Fibroblast of peridontal ligament (primary cell): ENCODE results near the gene ZBTB8B.
"Not testable (repeated sequence)": the region's sequence is repeated elsewhere in the genome, so short reads cannot be mapped to it uniquely, and the experiment has no call there.

Experiments
- DNase-seq: peaks from one replicate; pipeline ENCODE4 v3.0.0-alpha.2; 2010; ENCODE audit errors: extremely low read depth

The ZBTB8B gene

GRCh38 chr1:32464716-32465577, at the start of gene ZBTB8B:
ZBTB8B (plus strand) TSS chr1:32465072; CDS start chr1:32470625, 5,553 bp downstream.
- DNase-seq: peak; percentile 66

GRCh38 chr1:32421775-32422174, 43.1 kb upstream of the ZBTB8B start:
- no peak for DNase-seq

GRCh38 chr1:32426489-32427255, 38.2 kb upstream of the ZBTB8B start:
- no peak for DNase-seq

- DNase-seq: no peak
Measured at GRCh38 chr1:32427264-32427963, 37.5 kb upstream of the ZBTB8B start.

- DNase-seq: no peak
Measured at GRCh38 chr1:32431736-32432400, 33.0 kb upstream of the ZBTB8B start.

- no peak for DNase-seq
Measured at GRCh38 chr1:32438136-32438535, 26.7 kb upstream of the ZBTB8B start.

- DNase-seq: not testable (repeated sequence)
Measured at GRCh38 chr1:32438777-32439176, 26.1 kb upstream of the ZBTB8B start.

- DNase-seq: not testable (repeated sequence)
Measured at GRCh38 chr1:32441467-32441866, 23.4 kb upstream of the ZBTB8B start.

GRCh38 chr1:32447469-32448185, 17.2 kb upstream of the ZBTB8B start:
- peak; percentile 45 for DNase-seq

GRCh38 chr1:32448186-32448772, 16.6 kb upstream of the ZBTB8B start:
- DNase-seq: peak; percentile 71

GRCh38 chr1:32448773-32449456, 16.0 kb upstream of the ZBTB8B start:
- peak; percentile 10 for DNase-seq

GRCh38 chr1:32449457-32449831, 15.4 kb upstream of the ZBTB8B start:
- not testable (repeated sequence) for DNase-seq

- no peak for DNase-seq
Measured at GRCh38 chr1:32454726-32455125, 10.1 kb upstream of the ZBTB8B start.

GRCh38 chr1:32455958-32456357, 8.9 kb upstream of the ZBTB8B start:
- DNase-seq: no peak

GRCh38 chr1:32458798-32459197, 6.1 kb upstream of the ZBTB8B start:
- DNase-seq: not testable (repeated sequence)

- DNase-seq: not testable (repeated sequence)
Measured at GRCh38 chr1:32462977-32463376, 1.9 kb upstream of the ZBTB8B start.

GRCh38 chr1:32464191-32464715, 619 bp upstream of the ZBTB8B start:
- DNase-seq: peak; percentile 11

- DNase-seq: no peak
Measured at GRCh38 chr1:32465578-32465933, 684 bp downstream of the ZBTB8B start.

GRCh38 chr1:32466761-32467160, 1.9 kb downstream of the ZBTB8B start:
- no peak for DNase-seq

- DNase-seq: no peak
Measured at GRCh38 chr1:32468791-32469190, 3.9 kb downstream of the ZBTB8B start.
